Muscle layer of colon (tissue), 2 donors: ENCODE results near the gene LRRN4.

Source experiments
- H3K27ac ChIP-seq: one replicate; pipeline ENCODE4 v1.7.0; 2013; ENCODE audit warnings: low read depth, mild to moderate bottlenecking, low read length, moderate library complexity
- H3K27me3 ChIP-seq, 2 donors: one replicate each; pipeline ENCODE4 v1.7.0; 2013; ENCODE audit warnings: low read length in 2 of 2, mild to moderate bottlenecking in 2 of 2; ENCODE audit not compliant: insufficient read depth in 2 of 2, control insufficient read depth in 1 of 2
- H3K36me3 ChIP-seq: one replicate; pipeline ENCODE4 v1.7.0; 2013; ENCODE audit warnings: mild to moderate bottlenecking, low read length; ENCODE audit not compliant: insufficient read depth
- H3K4me1 ChIP-seq: one replicate; pipeline ENCODE4 v1.7.0; 2013; ENCODE audit warnings: mild to moderate bottlenecking, low read length; ENCODE audit not compliant: insufficient read depth
- H3K4me3 ChIP-seq, 2 donors: one replicate each; pipeline ENCODE4 v1.7.0; 2013; ENCODE audit warnings: low read length in 2 of 2, low read depth in 1 of 2, mild to moderate bottlenecking in 1 of 2, moderate library complexity in 1 of 2
- H3K9ac ChIP-seq: one replicate; pipeline ENCODE4 v1.7.0; 2013; ENCODE audit warnings: low read length
- H3K9me3 ChIP-seq: one replicate; pipeline ENCODE4 v1.7.0; 2013; ENCODE audit warnings: mild to moderate bottlenecking, low read length
- donor health status: abdominal sarcoma.
- donor health status: Adenocarcinoma of cecum.

The LRRN4 gene

GRCh38 chr20:6028818-6029217, 25.0 kb downstream of the LRRN4 start:
- no peak overlapping the region for H3K27ac ChIP-seq
- no peaks in the 10 kb centered on the region for H3K9me3 ChIP-seq
- H3K27me3 ChIP-seq, result no peaks in the 10 kb centered on the region
- H3K9ac ChIP-seq, result no peak overlapping the region
- H3K36me3 ChIP-seq, result peaks cover 28% of the 10 kb centered on the region
- H3K4me3 ChIP-seq, result no peak overlapping the region
- no peaks in the 10 kb centered on the region for H3K4me1 ChIP-seq

- Histone ChIP-seq H3K9ac (no peak overlapping the region), H3K4me3 (no peak overlapping the region), H3K27ac (no peak overlapping the region), H3K27me3 (no peaks in the 10 kb centered on the region), H3K36me3 (peaks cover 25% of the 10 kb centered on the region), H3K9me3 (no peaks in the 10 kb centered on the region), H3K4me1 (no peaks in the 10 kb centered on the region)
Measured at GRCh38 chr20:6026051-6026450, 27.8 kb downstream of the LRRN4 start.

- Histone ChIP-seq H3K4me3 (no peak overlapping the region), H3K27me3 (no peaks in the 10 kb centered on the region), H3K9me3 (no peaks in the 10 kb centered on the region), H3K27ac (no peak overlapping the region), H3K4me1 (no peaks in the 10 kb centered on the region), H3K9ac (no peak overlapping the region), H3K36me3 (peaks cover 25% of the 10 kb centered on the region)
Measured at GRCh38 chr20:6024768-6025167, 29.1 kb downstream of the LRRN4 start.

GRCh38 chr20:6017880-6018279, 36.0 kb downstream of the LRRN4 start:
- Histone ChIP-seq H3K27me3 (no peaks in the 10 kb centered on the region), H3K4me1 (no peaks in the 10 kb centered on the region), H3K27ac (no peak overlapping the region), H3K9me3 (no peaks in the 10 kb centered on the region), H3K9ac (no peak overlapping the region), H3K4me3 (no peak overlapping the region), H3K36me3 (peaks cover 14% of the 10 kb centered on the region)

GRCh38 chr20:6017467-6017866, 36.4 kb downstream of the LRRN4 start:
- H3K9me3 ChIP-seq, result no peaks in the 10 kb centered on the region
- no peak overlapping the region for H3K4me3 ChIP-seq

GRCh38 chr20:6014957-6015356, 38.9 kb downstream of the LRRN4 start:
- no peak overlapping the region for H3K9ac ChIP-seq
- no peaks in the 10 kb centered on the region for H3K9me3 ChIP-seq
- H3K36me3 ChIP-seq, result peaks cover 28% of the 10 kb centered on the region
- H3K27ac ChIP-seq, result no peak overlapping the region
- no peak overlapping the region for H3K4me3 ChIP-seq
- no peaks in the 10 kb centered on the region for H3K4me1 ChIP-seq
- no peaks in the 10 kb centered on the region for H3K27me3 ChIP-seq

More at GRCh38 chr20:6017467-6017866, 36.4 kb downstream of the LRRN4 start:
- Histone ChIP-seq H3K4me1 (no peaks in the 10 kb centered on the region), H3K36me3 (peaks cover 14% of the 10 kb centered on the region), H3K27ac (no peak overlapping the region), H3K9ac (no peak overlapping the region), H3K27me3 (no peaks in the 10 kb centered on the region)

- no peaks in the 10 kb centered on the region for H3K4me1 ChIP-seq
- no peak overlapping the region for H3K27ac ChIP-seq
- H3K36me3 ChIP-seq, result peaks cover 31% of the 10 kb centered on the region
- H3K9ac ChIP-seq, result no peak overlapping the region
- no peaks in the 10 kb centered on the region for H3K9me3 ChIP-seq
- H3K4me3 ChIP-seq, result no peak overlapping the region
- no peaks in the 10 kb centered on the region for H3K27me3 ChIP-seq
Measured at GRCh38 chr20:6014017-6014416, 39.8 kb downstream of the LRRN4 start.

- no peak overlapping the region for H3K4me3 ChIP-seq
- no peaks in the 10 kb centered on the region for H3K27me3 ChIP-seq
- H3K36me3 ChIP-seq, result peaks cover 31% of the 10 kb centered on the region
- no peak overlapping the region for H3K9ac ChIP-seq
- H3K4me1 ChIP-seq, result peaks cover 13% of the 10 kb centered on the region
- no peaks in the 10 kb centered on the region for H3K9me3 ChIP-seq
- no peak overlapping the region for H3K27ac ChIP-seq
Measured at GRCh38 chr20:6012179-6012578, 41.7 kb downstream of the LRRN4 start.

- Histone ChIP-seq H3K9me3 (no peaks in the 10 kb centered on the region), H3K27me3 (no peaks in the 10 kb centered on the region), H3K9ac (no peak overlapping the region), H3K4me1 (peaks cover 17% of the 10 kb centered on the region), H3K4me3 (no peak overlapping the region), H3K36me3 (peaks cover 19% of the 10 kb centered on the region), H3K27ac (no peak overlapping the region)
Measured at GRCh38 chr20:6008254-6008653, 45.6 kb downstream of the LRRN4 start.

GRCh38 chr20:6007529-6008103, 46.2 kb downstream of the LRRN4 start:
- H3K9ac ChIP-seq, result peak overlapping the region; percentile 68
- no peaks in the 10 kb centered on the region for H3K27me3 ChIP-seq
- peaks cover 17% of the 10 kb centered on the region for H3K36me3 ChIP-seq
- H3K27ac ChIP-seq, result no peak overlapping the region
- H3K4me3 ChIP-seq, result peak overlapping the region in 1 of 2 donors; percentile 69
- peaks cover 17% of the 10 kb centered on the region for H3K4me1 ChIP-seq
- no peaks in the 10 kb centered on the region for H3K9me3 ChIP-seq

- peak overlapping the region in 1 of 2 donors; percentile 69 for H3K4me3 ChIP-seq
- peaks cover 17% of the 10 kb centered on the region for H3K36me3 ChIP-seq
- peak overlapping the region; percentile 68 for H3K9ac ChIP-seq
- H3K9me3 ChIP-seq, result no peaks in the 10 kb centered on the region
- H3K27ac ChIP-seq, result no peak overlapping the region
- H3K27me3 ChIP-seq, result no peaks in the 10 kb centered on the region
- peaks cover 17% of the 10 kb centered on the region for H3K4me1 ChIP-seq
Measured at GRCh38 chr20:6007094-6007528, 46.7 kb downstream of the LRRN4 start.

- H3K9ac ChIP-seq, result peak overlapping the region; percentile 68
- H3K36me3 ChIP-seq, result peaks cover 17% of the 10 kb centered on the region
- H3K27ac ChIP-seq, result peak overlapping the region; percentile 83
- peaks cover 17% of the 10 kb centered on the region for H3K4me1 ChIP-seq
- no peaks in the 10 kb centered on the region for H3K9me3 ChIP-seq
- peak overlapping the region; percentile 27 to 69 for H3K4me3 ChIP-seq
- H3K27me3 ChIP-seq, result no peaks in the 10 kb centered on the region
Measured at GRCh38 chr20:6006603-6006949, 47.3 kb downstream of the LRRN4 start.
